Keratinocyte (primary cell): ENCODE results near the gene CFAP299. TPM values are rescaled to one million over a fixed set of nuclear protein-coding genes. Genes with fewer than 3 reads are reported as not detected.

Experiments used
- DNase-seq: peaks from one replicate; pipeline ENCODE4 v3.0.0-alpha.2; 2011; ENCODE audit warnings: low read depth, missing footprints, low spot score
- FAIRE-seq: peaks from 2 replicates; lab custom pipeline; 2011; peaks lifted over from hg19 to GRCh38; lab: Jason Lieb, UNC
- H2AFZ ChIP-seq: 2 replicates; pipeline ENCODE4 v1.6.0; 2012; ENCODE audit warnings: low read length, control low read depth, inconsistent platforms; ENCODE audit not compliant: control insufficient read depth
- H3K27ac ChIP-seq: 2 replicates; pipeline ENCODE4 v1.5.1; 2011; ENCODE audit warnings: low read length; ENCODE audit not compliant: control insufficient read depth, insufficient read depth
- H3K27me3 ChIP-seq: 3 replicates; pipeline ENCODE4 v1.6.0; 2011; ENCODE audit warnings: low read length; ENCODE audit not compliant: control insufficient read depth, insufficient read depth; ENCODE audit errors: extremely low read depth
- H3K36me3 ChIP-seq, 2 experiments: 2 replicates in 1 of 2; 3 replicates in 1 of 2; pipeline ENCODE4 v1.5.1; 2011; ENCODE audit warnings: low read length in 2 of 2, mild to moderate bottlenecking in 1 of 2; ENCODE audit not compliant: control insufficient read depth in 2 of 2, insufficient read depth in 2 of 2; ENCODE audit errors: extremely low read depth in 1 of 2
- H3K4me1 ChIP-seq: 3 replicates; pipeline ENCODE4 v1.5.1; 2011; ENCODE audit warnings: low read length; ENCODE audit not compliant: control insufficient read depth, insufficient read depth; ENCODE audit errors: extremely low read depth
- H3K4me2 ChIP-seq: 3 replicates; pipeline ENCODE4 v1.6.0; 2011; ENCODE audit warnings: low read depth, low read length; ENCODE audit not compliant: control insufficient read depth, insufficient read depth; ENCODE audit errors: extremely low read depth
- H3K4me3 ChIP-seq, 3 experiments: fragments of 200-600 bp in 1 of 3; sonication (generic) in 1 of 3; 2 replicates in 2 of 3; 3 replicates in 1 of 3; pipeline ENCODE4 v1.5.1; 2011 to 2016; ENCODE audit warnings: low read length in 3 of 3, mild to moderate bottlenecking in 3 of 3, control low read depth in 2 of 3, inconsistent platforms in 1 of 3, low read depth in 1 of 3, mixed read lengths in 1 of 3, mixed run types in 1 of 3, moderate library complexity in 1 of 3; ENCODE audit not compliant: control insufficient read depth in 2 of 3, insufficient read depth in 2 of 3; ENCODE audit errors: extremely low read depth in 1 of 3
- H3K79me2 ChIP-seq: 2 replicates; pipeline ENCODE4 v1.6.0; 2012; ENCODE audit warnings: low read length; ENCODE audit not compliant: control insufficient read depth, insufficient read depth
- H3K9ac ChIP-seq: 3 replicates; pipeline ENCODE4 v1.6.0; 2011; ENCODE audit warnings: low read length; ENCODE audit not compliant: control insufficient read depth, insufficient read depth; ENCODE audit errors: extremely low read depth
- H3K9me1 ChIP-seq: 3 replicates; pipeline ENCODE4 v1.6.0; 2011; ENCODE audit warnings: low read length; ENCODE audit not compliant: control insufficient read depth, insufficient read depth; ENCODE audit errors: extremely low read depth
- H3K9me3 ChIP-seq: 2 replicates; pipeline ENCODE4 v1.5.1; 2012; ENCODE audit warnings: low read depth, low read length; ENCODE audit not compliant: control insufficient read depth
- H4K20me1 ChIP-seq: 3 replicates; pipeline ENCODE4 v1.6.0; 2011; ENCODE audit warnings: low read length; ENCODE audit not compliant: control insufficient read depth, insufficient read depth; ENCODE audit errors: extremely low read depth
- EZH2 ChIP-seq: IDR thresholded peaks from one replicate; pipeline ENCODE4 v1.6.1; 2012; ENCODE audit warnings: inconsistent platforms, mild to moderate bottlenecking, low read length, moderate library complexity
- dilution Hi-C: fragments of 300-500 bp; cut with MboI; formaldehyde crosslinking; loops from one replicate; pipeline ENCODE4 v1.7.0; 2020; ENCODE audit warnings: low sequenced_read_pairs; ENCODE audit not compliant: extremely low pct_ligation_motif_present
- polyA plus RNA-seq, 5 experiments: library from polyadenylated mRNA; depleted of rRNA in 3 of 5; stranded (reverse) in 3 of 5; stranded (forward) in 1 of 5; unstranded in 1 of 5; fragments of >200 nt; gene quantifications; 1 replicate in 1 of 5; 2 replicates in 3 of 5; 3 replicates in 1 of 5; pipeline versions ENCODE4 v1.2.1 to v1.2.3, GENCODE V29; 2011 to 2012; ENCODE audit warnings: missing spikeins in 2 of 5, low read depth in 1 of 5, low replicate concordance in 1 of 5
- TF ChIP-seq, protein P1 (sequence below), 3 experiments: IDR thresholded peaks in 1 of 3; conservative IDR thresholded peaks in 1 of 3; optimal IDR thresholded peaks in 1 of 3; 2 replicates in 2 of 3; 3 replicates in 1 of 3; pipeline versions ENCODE3 to v1.5.1; 2011; ENCODE audit warnings: low read length in 3 of 3, mild to moderate bottlenecking in 3 of 3, moderate library complexity in 2 of 3, control low read depth in 1 of 3, inconsistent platforms in 1 of 3; ENCODE audit not compliant: insufficient read depth in 2 of 3; ENCODE audit errors: extremely low read depth in 1 of 3

CFAP299 gene
- polyA plus RNA-seq, 1 donor (not counting 4 experiments of a cell fraction or from before 2014, with no cell fraction given), result 0.14 TPM

DNA sequence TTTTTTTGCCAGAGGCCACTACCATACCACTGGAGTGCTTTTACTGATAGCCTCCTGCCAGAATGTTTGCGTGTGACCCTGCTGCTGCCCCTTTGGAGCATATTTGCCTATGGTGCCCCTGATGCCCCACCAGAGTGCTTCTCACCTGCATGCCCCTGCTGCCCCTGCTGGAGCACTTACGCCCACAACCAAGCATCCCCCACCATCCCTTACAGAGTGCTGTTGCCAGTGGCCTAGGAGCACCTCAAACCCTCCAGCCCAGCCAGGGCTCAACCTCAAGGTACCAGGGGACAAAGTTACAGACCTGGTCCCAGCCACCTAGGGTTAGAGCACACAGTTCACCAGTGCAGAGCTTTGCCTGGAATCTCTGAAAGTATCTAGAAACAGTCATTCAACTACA, 207.2 kb downstream of the CFAP299 start:
- no peak for DNase-seq
- no peak for FAIRE-seq
- TF ChIP-seq, protein P1, sequence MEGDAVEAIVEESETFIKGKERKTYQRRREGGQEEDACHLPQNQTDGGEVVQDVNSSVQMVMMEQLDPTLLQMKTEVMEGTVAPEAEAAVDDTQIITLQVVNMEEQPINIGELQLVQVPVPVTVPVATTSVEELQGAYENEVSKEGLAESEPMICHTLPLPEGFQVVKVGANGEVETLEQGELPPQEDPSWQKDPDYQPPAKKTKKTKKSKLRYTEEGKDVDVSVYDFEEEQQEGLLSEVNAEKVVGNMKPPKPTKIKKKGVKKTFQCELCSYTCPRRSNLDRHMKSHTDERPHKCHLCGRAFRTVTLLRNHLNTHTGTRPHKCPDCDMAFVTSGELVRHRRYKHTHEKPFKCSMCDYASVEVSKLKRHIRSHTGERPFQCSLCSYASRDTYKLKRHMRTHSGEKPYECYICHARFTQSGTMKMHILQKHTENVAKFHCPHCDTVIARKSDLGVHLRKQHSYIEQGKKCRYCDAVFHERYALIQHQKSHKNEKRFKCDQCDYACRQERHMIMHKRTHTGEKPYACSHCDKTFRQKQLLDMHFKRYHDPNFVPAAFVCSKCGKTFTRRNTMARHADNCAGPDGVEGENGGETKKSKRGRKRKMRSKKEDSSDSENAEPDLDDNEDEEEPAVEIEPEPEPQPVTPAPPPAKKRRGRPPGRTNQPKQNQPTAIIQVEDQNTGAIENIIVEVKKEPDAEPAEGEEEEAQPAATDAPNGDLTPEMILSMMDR (optimal IDR thresholded peaks at IDR 0.05 in 1 of 3, IDR thresholded peaks at IDR 0.05 in 1 of 3, conservative IDR thresholded peaks at IDR 0.05 in 1 of 3; ENCODE audit: extremely low read depth in 1 of 3, insufficient read depth in 2 of 3, low read length in 3 of 3), result no peak
- no peak for TF ChIP-seq EZH2
- H3K4me3 ChIP-seq, result no peak overlapping the region
- no peak overlapping the region for H3K27ac ChIP-seq
- H4K20me1 ChIP-seq, result no peaks in the 10 kb centered on the region
- H3K79me2 ChIP-seq, result no peaks in the 10 kb centered on the region
- H3K4me1 ChIP-seq, result no peaks in the 10 kb centered on the region
- no peaks in the 10 kb centered on the region for H3K36me3 ChIP-seq
- no peak overlapping the region for H2AFZ ChIP-seq
- H3K9me1 ChIP-seq, result no peaks in the 10 kb centered on the region
- no peak overlapping the region for H3K9ac ChIP-seq
- dilution Hi-C loops, result no loop called here
- no peak overlapping the region for H3K4me2 ChIP-seq
- H3K27me3 ChIP-seq, result no peaks in the 10 kb centered on the region
- no peaks in the 10 kb centered on the region for H3K9me3 ChIP-seq

DNA sequence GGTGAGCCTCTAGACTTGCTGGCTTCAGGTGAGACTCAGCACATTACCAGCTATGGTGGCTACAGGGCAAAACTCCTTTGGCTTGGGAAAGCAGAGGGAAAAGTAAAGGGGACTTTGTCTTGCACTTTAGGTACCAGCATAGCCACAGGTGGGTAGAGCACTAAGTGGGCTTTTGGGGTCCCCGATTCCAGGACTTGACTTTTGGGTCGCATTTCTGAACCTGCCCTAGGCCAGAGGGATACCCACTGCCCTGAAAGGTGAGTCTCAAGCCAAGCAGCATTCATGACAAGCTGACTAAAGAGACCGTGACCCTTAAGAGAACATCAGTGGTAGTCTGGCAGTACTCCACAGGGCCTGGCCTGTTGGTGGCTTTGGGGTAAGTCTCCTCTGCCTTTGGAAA, 224.8 kb downstream of the CFAP299 start:
- H3K4me2 ChIP-seq, result no peak overlapping the region
- no peak overlapping the region for H3K27ac ChIP-seq
- H3K4me1 ChIP-seq, result no peaks in the 10 kb centered on the region
- H3K79me2 ChIP-seq, result no peaks in the 10 kb centered on the region
- H3K9me3 ChIP-seq, result no peaks in the 10 kb centered on the region
- FAIRE-seq (no peak), DNase-seq (no peak)
- H3K36me3 ChIP-seq, result no peaks in the 10 kb centered on the region
- H3K4me3 ChIP-seq, result no peak overlapping the region
- TF ChIP-seq EZH2, result no peak
- TF ChIP-seq, protein P1 (optimal IDR thresholded peaks at IDR 0.05 in 1 of 3, IDR thresholded peaks at IDR 0.05 in 1 of 3, conservative IDR thresholded peaks at IDR 0.05 in 1 of 3; ENCODE audit: extremely low read depth in 1 of 3, insufficient read depth in 2 of 3, low read length in 3 of 3), result no peak
- dilution Hi-C loops, result no loop called here
- H3K9me1 ChIP-seq, result no peaks in the 10 kb centered on the region
- no peaks in the 10 kb centered on the region for H4K20me1 ChIP-seq
- H3K27me3 ChIP-seq, result no peaks in the 10 kb centered on the region
- no peak overlapping the region for H3K9ac ChIP-seq
- H2AFZ ChIP-seq, result no peak overlapping the region
